CD4-positive, alpha-beta memory T cell (primary cell): Measurements from ENCODE around the gene CMIP. TPM values are rescaled to one million over a fixed set of nuclear protein-coding genes. Genes with fewer than 3 reads are reported as not detected.

ENCODE experiments used
- CTCF ChIA-PET: fragments of 350-600 bp; sonication (Branson Sonifier 250); formaldehyde crosslinking; loops from one replicate; lab custom pipeline; 2021; ENCODE audit warnings: inconsistent platforms; ENCODE audit not compliant: partially characterized antibody; lab: Charles Lee
- POLR2A ChIA-PET: fragments of 350-600 bp; sonication (Branson Sonifier 250); formaldehyde crosslinking; loops from one replicate; lab custom pipeline; 2021; ENCODE audit not compliant: partially characterized antibody; lab: Charles Lee
- DNase-seq, 5 donors: peaks; one replicate each; pipeline versions ENCODE4 v3.0.0 to v3.0.0-alpha.2; 2020 to 2022; ENCODE audit warnings: mixed read lengths in 1 of 5
- H3K27ac ChIP-seq: one replicate; pipeline ENCODE4 v1.7.0; 2013; ENCODE audit warnings: low read depth, low read length
- H3K27me3 ChIP-seq: 2 replicates; pipeline ENCODE4 v1.7.0; 2013; ENCODE audit warnings: mild to moderate bottlenecking, low read length, moderate library complexity; ENCODE audit not compliant: insufficient read depth
- H3K36me3 ChIP-seq: 2 replicates; pipeline ENCODE4 v1.7.0; 2013; ENCODE audit warnings: mild to moderate bottlenecking, low read length, moderate library complexity; ENCODE audit not compliant: insufficient read depth
- H3K4me1 ChIP-seq: 2 replicates; pipeline ENCODE4 v1.7.0; 2013; ENCODE audit warnings: mild to moderate bottlenecking, low read length, moderate library complexity; ENCODE audit not compliant: insufficient read depth
- H3K4me3 ChIP-seq, 2 donors: one replicate each; pipeline ENCODE4 v1.7.0; 2013; ENCODE audit warnings: low read length in 2 of 2, mild to moderate bottlenecking in 1 of 2
- H3K9me3 ChIP-seq, 2 donors: one replicate each; pipeline ENCODE4 v1.7.0; 2013; ENCODE audit warnings: low read length in 2 of 2, control low read depth in 1 of 2; ENCODE audit not compliant: control insufficient read depth in 1 of 2
- H3K27ac Mint-ChIP-seq, 7 donors: one replicate each; pipeline ENCODE4 v1.8.0; 2020 to 2021; ENCODE audit warnings: mixed read lengths in 7 of 7, mild to moderate bottlenecking in 6 of 7, inconsistent platforms in 3 of 7, moderate library complexity in 3 of 7
- H3K27me3 Mint-ChIP-seq, 2 donors: one replicate each; pipeline ENCODE4 v1.8.0; 2020 to 2021; ENCODE audit warnings: mixed read lengths in 2 of 2
- H3K36me3 Mint-ChIP-seq, 2 donors: one replicate each; pipeline ENCODE4 v1.8.0; 2020 to 2021; ENCODE audit warnings: mixed read lengths in 2 of 2, inconsistent platforms in 1 of 2, mild to moderate bottlenecking in 1 of 2
- H3K4me1 Mint-ChIP-seq, 4 donors: one replicate each; pipeline ENCODE4 v1.8.0; 2020 to 2021; ENCODE audit warnings: mixed read lengths in 4 of 4, mild to moderate bottlenecking in 1 of 4
- H3K4me3 Mint-ChIP-seq, 8 donors: one replicate each; pipeline ENCODE4 v1.8.0; 2020 to 2021; ENCODE audit warnings: mixed read lengths in 8 of 8, mild to moderate bottlenecking in 7 of 8, moderate library complexity in 6 of 8, inconsistent platforms in 3 of 8
- H3K9me3 Mint-ChIP-seq, 8 donors: one replicate each; pipeline ENCODE4 v1.8.0; 2020 to 2021; ENCODE audit warnings: mixed read lengths in 8 of 8, mild to moderate bottlenecking in 5 of 8, inconsistent platforms in 3 of 8, moderate library complexity in 1 of 8
- intact Hi-C: fragments of 100-400 bp; cut with micrococcal nuclease; formaldehyde crosslinking; loops from one replicate; pipeline ENCODE4 v1.15.1; 2023
- polyA plus RNA-seq, 2 donors: library from polyadenylated mRNA; unstranded; fragments of 300-500 nt; fragmentation: Illumina TruSeq; gene quantifications; one replicate each; pipeline ENCODE4 v1.2.3, GENCODE V29; 2021
- total RNA-seq, 2 experiments: library from RNA; stranded (reverse); gene quantifications; one replicate each; pipeline ENCODE4 v1.2.3, GENCODE V29; 2021

Gene CMIP
- total and polyA plus RNA-seq, 4 experiments from 2014 or later = 0.84 to 36.4 (median 33.2) TPM; not detected in 1

- no peaks in the 10 kb centered on the region for H3K4me1 ChIP-seq
- Mint-ChIP-seq H3K4me1 (peaks cover 11 to 39% (median 26%) of the 10 kb centered on the region in 4 donors), H3K27ac (peak overlapping the region in 1 of 7 donors; percentile 59), H3K36me3 (peaks cover 0 to 4% of the 10 kb centered on the region in 2 donors), H3K4me3 (no peak overlapping the region), H3K9me3 (no peaks in the 10 kb centered on the region), H3K27me3 (no peaks in the 10 kb centered on the region)
- H3K36me3 ChIP-seq = no peaks in the 10 kb centered on the region
- H3K9me3 ChIP-seq = no peaks in the 10 kb centered on the region
- POLR2A ChIA-PET = no interaction called here
- no peak overlapping the region for H3K4me3 ChIP-seq
- intact Hi-C loops = no loop called here
- no peak overlapping the region for H3K27ac ChIP-seq
- CTCF ChIA-PET = interaction anchor here (1.4 kb wide), 1 partner anchor 166 kb away, joined by 5 read pairs; no protein-coding TSS in a partner anchor
- H3K27me3 ChIP-seq = no peaks in the 10 kb centered on the region
- DNase-seq = no peak
These were observed 119.9 kb downstream of the CMIP start for GRCh38 chr16:81564421-81564911.

GRCh38 chr16:81565321-81566028, 120.9 kb downstream of the CMIP start:
- ChIA-PET POLR2A (interaction anchor here (0.6 kb wide), 1 partner anchor 1370 kb away, joined by 3 read pairs; no protein-coding TSS in a partner anchor), CTCF (no interaction called here)
- H3K27me3 Mint-ChIP-seq = no peaks in the 10 kb centered on the region
- H3K27me3 ChIP-seq = no peaks in the 10 kb centered on the region
- no peak overlapping the region for H3K4me3 ChIP-seq
- no peaks in the 10 kb centered on the region for H3K36me3 ChIP-seq
- peaks cover 11 to 39% (median 26%) of the 10 kb centered on the region in 4 donors for H3K4me1 Mint-ChIP-seq
- peaks cover 0 to 4% of the 10 kb centered on the region in 2 donors for H3K36me3 Mint-ChIP-seq
- no peak overlapping the region for H3K27ac ChIP-seq
- H3K9me3 ChIP-seq = no peaks in the 10 kb centered on the region
- no peak overlapping the region for H3K4me3 Mint-ChIP-seq
- intact Hi-C loops = no loop called here
- no peaks in the 10 kb centered on the region for H3K9me3 Mint-ChIP-seq
- DNase-seq = no peak
- H3K27ac Mint-ChIP-seq = peak overlapping the region in 2 of 7 donors; percentile 30 to 65
- H3K4me1 ChIP-seq = no peaks in the 10 kb centered on the region

GRCh38 chr16:81566086-81567007, 121.7 kb downstream of the CMIP start:
- intact Hi-C loops = no loop called here
- peak overlapping the region in 3 of 7 donors; percentile 57 to 64 (median 60) for H3K27ac Mint-ChIP-seq

GRCh38 chr16:81567087-81567486, 122.5 kb downstream of the CMIP start:
- DNase-seq = no peak
- ChIA-PET CTCF (no interaction called here), POLR2A (no interaction called here)
- no peak overlapping the region for H3K27ac ChIP-seq
- no peak overlapping the region for H3K4me3 ChIP-seq
- no peaks in the 10 kb centered on the region for H3K9me3 ChIP-seq
- H3K27me3 Mint-ChIP-seq = no peaks in the 10 kb centered on the region
- peaks cover 11 to 34% (median 21%) of the 10 kb centered on the region in 4 donors for H3K4me1 Mint-ChIP-seq
- H3K36me3 ChIP-seq = no peaks in the 10 kb centered on the region
- no peak overlapping the region for H3K4me3 Mint-ChIP-seq
- H3K27ac Mint-ChIP-seq = peak overlapping the region in 1 of 7 donors; percentile 92
- no peaks in the 10 kb centered on the region for H3K4me1 ChIP-seq
- intact Hi-C loops = no loop called here
- H3K9me3 Mint-ChIP-seq = no peaks in the 10 kb centered on the region
- H3K27me3 ChIP-seq = no peaks in the 10 kb centered on the region
- peaks cover 0 to 4% of the 10 kb centered on the region in 2 donors for H3K36me3 Mint-ChIP-seq

More at GRCh38 chr16:81566086-81567007, 121.7 kb downstream of the CMIP start:
- H3K4me3 Mint-ChIP-seq = no peak overlapping the region
- H3K4me1 Mint-ChIP-seq = peaks cover 11 to 35% (median 25%) of the 10 kb centered on the region in 4 donors
- Histone ChIP-seq H3K27me3 (no peaks in the 10 kb centered on the region), H3K27ac (no peak overlapping the region), H3K36me3 (no peaks in the 10 kb centered on the region), H3K4me1 (no peaks in the 10 kb centered on the region), H3K9me3 (no peaks in the 10 kb centered on the region), H3K4me3 (no peak overlapping the region)
- CTCF ChIA-PET = no interaction called here
- no peaks in the 10 kb centered on the region for H3K9me3 Mint-ChIP-seq
- DNase-seq = no peak
- H3K36me3 Mint-ChIP-seq = peaks cover 0 to 4% of the 10 kb centered on the region in 2 donors
- POLR2A ChIA-PET = no interaction called here
- H3K27me3 Mint-ChIP-seq = no peaks in the 10 kb centered on the region

- intact Hi-C loops = no loop called here
- POLR2A ChIA-PET = no interaction called here
- no peak for DNase-seq
- Histone ChIP-seq H3K27me3 (no peaks in the 10 kb centered on the region), H3K9me3 (no peaks in the 10 kb centered on the region), H3K4me1 (no peaks in the 10 kb centered on the region), H3K36me3 (no peaks in the 10 kb centered on the region), H3K4me3 (no peak overlapping the region), H3K27ac (no peak overlapping the region)
- Mint-ChIP-seq H3K27ac (peak overlapping the region in 5 of 7 donors; percentile 46 to 92 (median 80)), H3K36me3 (peaks cover 0 to 4% of the 10 kb centered on the region in 2 donors), H3K27me3 (no peaks in the 10 kb centered on the region), H3K9me3 (no peaks in the 10 kb centered on the region), H3K4me3 (no peak overlapping the region), H3K4me1 (peaks cover 10 to 34% (median 21%) of the 10 kb centered on the region in 4 donors)
- CTCF ChIA-PET = no interaction called here
These were observed 123.6 kb downstream of the CMIP start for GRCh38 chr16:81567987-81568748.

- no peaks in the 10 kb centered on the region for H3K9me3 ChIP-seq
- Mint-ChIP-seq H3K9me3 (no peaks in the 10 kb centered on the region), H3K4me3 (no peak overlapping the region), H3K36me3 (peaks cover 0 to 4% of the 10 kb centered on the region in 2 donors), H3K27ac (peak overlapping the region in 4 of 7 donors; percentile 1 to 74 (median 26)), H3K4me1 (peaks cover 8 to 29% (median 20%) of the 10 kb centered on the region in 4 donors), H3K27me3 (no peaks in the 10 kb centered on the region)
- H3K4me3 ChIP-seq = no peak overlapping the region
- ChIA-PET POLR2A (no interaction called here), CTCF (no interaction called here)
- no peak for DNase-seq
- H3K27ac ChIP-seq = no peak overlapping the region
- no peaks in the 10 kb centered on the region for H3K27me3 ChIP-seq
- H3K4me1 ChIP-seq = no peaks in the 10 kb centered on the region
- H3K36me3 ChIP-seq = no peaks in the 10 kb centered on the region
- intact Hi-C loops = no loop called here
These were observed 124.1 kb downstream of the CMIP start for GRCh38 chr16:81568749-81569087.
